GM12892 (cell line): Measurements from ENCODE around the gene RASGRP2.

Experiments used
- DNase-seq: peaks from one replicate; pipeline ENCODE4 v3.0.0; 2011; ENCODE audit not compliant: insufficient read length
- FAIRE-seq: peaks from 2 replicates; lab custom pipeline; 2011; peaks lifted over from hg19 to GRCh38; lab: Jason Lieb, UNC
- POLR2A ChIP-seq: IDR thresholded peaks from 2 replicates; pipeline ENCODE4 v1.6.1; 2011; ENCODE audit warnings: low read depth, low read length, control low read depth
- POLR2AphosphoS5 ChIP-seq: IDR thresholded peaks from 2 replicates; pipeline ENCODE4 v1.6.1; 2011; ENCODE audit warnings: low read depth, low read length, control low read depth
- TAF1 ChIP-seq: IDR thresholded peaks from 2 replicates; pipeline ENCODE4 v1.6.1; 2011; ENCODE audit warnings: low read depth, mild to moderate bottlenecking, control low read depth, low read length, borderline replicate concordance

RASGRP2 gene

DNA sequence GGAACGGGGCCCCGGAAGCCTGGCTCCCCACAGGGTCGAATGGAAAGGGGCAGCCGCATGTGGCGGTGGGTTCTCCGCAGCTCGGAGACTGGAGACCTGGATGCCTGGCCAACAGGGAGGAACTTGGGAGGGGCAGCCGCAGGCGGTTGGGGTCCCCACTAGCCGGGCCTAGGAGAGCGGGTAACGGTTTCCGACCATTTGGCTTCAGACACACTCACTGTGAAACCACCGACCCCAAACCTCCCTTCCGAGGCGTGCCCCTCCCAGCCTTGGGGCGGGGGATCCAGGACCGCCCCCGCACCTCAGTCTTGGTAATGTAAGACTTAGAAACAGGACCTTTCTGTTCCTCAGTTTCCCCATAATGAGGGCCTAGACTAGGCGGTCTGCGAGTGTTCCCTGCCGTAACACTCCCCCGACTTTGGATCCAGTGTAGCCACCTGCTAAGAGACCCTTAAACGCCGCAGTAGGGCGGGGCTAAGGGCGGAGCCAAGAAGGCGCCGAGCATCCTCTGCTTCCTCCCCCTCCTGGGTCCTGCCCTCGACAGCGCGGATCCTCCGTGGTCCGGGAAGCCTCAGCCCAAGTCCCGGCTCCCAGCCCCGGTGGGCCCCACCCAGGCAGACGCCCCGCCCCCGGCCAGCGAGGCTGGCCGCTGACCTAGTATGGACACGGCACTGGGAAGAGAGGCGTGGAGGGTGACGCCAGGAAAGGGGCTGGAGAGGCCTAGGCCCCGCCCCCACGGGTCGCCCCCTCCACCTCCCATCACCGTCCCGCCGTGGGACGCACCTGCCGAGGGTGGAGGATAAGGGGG lies 1.8 kb upstream of the RASGRP2 start:
- TF ChIP-seq TAF1 = no peak
- TF ChIP-seq POLR2A = no peak
- no peak for TF ChIP-seq POLR2AphosphoS5
- peak; percentile 87 for FAIRE-seq
- DNase-seq = peak; percentile 77

DNA sequence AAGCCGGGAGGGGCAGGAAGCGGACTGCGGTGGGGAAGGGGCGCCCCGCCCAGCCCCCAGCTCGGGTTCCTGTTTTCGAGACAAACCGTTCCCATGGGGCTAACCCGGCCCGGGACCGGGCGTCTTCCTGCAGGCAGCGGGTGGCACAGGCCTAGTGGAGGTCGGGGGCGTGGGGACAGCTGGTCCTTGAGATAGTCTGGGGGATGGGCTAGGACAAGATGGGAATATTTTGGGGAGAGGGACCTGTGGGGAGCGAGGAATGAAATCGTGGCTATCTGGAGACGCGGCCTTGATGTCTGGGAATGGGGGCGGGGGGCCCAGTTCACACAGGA lies 1.2 kb upstream of the RASGRP2 start:
- no peak for TF ChIP-seq TAF1
- no peak for TF ChIP-seq POLR2A
- TF ChIP-seq POLR2AphosphoS5 = no peak
- DNase-seq = peak; percentile 61
- peak; percentile 14 for FAIRE-seq

DNA sequence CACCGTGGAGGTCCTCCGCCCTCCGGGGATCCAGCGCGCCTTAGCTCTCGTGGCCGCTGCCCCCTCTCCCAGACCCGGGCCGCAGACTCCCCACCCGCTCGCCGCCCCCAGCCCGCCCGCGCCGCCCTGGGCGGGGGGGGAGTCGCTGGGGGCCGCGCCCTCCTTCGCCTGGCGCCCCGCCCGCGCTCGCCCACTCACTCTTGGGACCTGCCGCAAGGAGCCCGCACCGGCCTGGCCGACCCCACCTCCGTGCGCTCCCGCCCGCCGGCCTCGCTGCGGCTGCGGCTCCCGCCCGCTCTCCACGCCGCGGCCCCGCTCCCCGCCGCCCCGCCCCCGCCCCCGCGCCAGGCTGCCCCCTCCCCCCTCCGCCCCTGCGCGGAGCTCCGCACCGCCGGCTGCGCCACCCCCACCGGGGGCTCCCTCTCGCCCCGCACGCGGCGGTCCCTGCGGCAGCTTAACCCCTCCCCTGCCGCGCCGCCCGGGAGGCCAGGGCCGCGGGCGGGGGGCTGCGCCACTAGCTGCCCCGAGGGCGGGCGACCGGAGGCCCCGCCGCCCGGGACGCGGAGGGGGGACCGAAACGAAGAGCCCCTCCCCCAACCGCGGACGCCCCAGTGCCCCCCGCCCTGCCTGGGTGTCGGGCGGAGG lies 724 bp upstream of the RASGRP2 start:
- TF ChIP-seq POLR2A (no peak), TAF1 (no peak), POLR2AphosphoS5 (no peak)
- no peak for FAIRE-seq
- no peak for DNase-seq

DNA sequence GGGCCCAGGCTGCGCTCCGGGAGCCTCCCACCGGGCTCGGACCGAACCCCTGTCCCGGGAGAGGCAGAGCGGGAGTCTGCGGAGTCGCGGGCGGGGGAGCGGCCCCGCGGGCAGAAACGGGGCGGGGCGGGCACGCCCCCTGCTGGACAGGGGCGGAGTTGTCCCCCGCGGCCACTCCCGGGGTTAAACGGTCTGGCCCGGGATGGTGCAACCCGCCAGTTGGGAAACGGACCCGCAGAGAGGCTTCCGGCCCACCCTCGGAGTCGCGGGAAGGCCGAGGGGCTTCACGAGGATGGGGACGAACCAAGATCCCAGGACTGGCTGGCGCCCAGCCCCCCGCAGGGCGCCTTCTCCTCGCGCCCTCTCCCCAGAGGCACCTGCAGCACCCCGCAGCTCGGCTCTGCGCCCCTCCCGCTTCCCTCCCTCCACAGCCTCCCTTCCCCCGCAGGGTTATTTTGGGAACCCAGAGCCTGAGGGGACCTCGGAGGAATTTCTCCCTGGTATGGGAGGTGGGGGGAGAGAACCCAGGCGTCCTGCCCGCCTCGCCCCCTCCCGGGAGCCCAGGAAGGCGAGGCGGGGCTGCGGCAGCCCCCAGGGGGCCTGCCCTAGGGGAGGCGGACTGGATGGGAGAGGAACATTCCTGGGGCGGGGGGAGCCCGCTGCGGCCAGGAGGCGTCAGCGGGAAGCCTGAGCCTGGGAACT lies 902 bp downstream of the RASGRP2 start:
- DNase-seq = peak; percentile 96
- no peak for TF ChIP-seq POLR2AphosphoS5
- no peak for TF ChIP-seq TAF1
- no peak for TF ChIP-seq POLR2A
- peak; percentile 86 for FAIRE-seq

DNA sequence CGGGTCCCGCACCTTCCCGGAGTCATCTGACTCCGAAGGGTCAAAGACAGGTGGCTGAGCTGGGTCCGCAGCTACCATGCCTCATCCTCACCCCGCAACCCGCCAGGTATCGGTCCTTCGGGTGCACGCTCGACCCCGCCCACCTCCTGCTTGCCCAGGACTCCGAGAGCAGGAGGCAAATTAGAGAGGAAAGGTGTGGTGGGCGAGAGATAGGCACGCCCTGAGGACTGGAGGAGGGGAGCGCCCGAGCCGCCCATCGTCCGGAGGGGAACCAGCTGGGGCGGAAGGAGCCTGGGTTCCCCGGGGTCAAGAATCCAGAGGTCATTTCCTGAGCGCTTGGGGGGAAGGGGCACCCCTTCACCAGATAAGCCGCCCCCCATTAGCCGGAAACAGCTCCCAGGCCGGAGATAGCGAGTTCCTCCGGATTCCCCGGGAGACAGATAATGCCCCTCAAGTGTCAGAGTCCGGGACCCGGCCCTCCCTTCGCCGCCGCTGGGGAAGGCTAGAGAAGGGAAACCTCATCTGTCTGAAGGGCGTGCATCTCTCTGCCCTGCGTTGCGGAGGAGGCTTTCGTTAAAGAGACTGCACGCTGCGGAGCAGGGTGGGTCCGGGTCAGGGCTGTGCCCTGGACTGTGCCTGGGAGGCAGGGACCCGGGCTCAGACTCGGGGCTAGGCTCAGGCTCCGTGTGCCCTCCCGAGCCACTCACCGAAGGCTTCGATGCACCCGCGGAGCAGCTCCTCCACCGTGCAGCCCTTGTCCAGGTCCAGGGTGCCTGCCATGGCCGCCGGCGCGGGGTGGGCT lies 1.7 kb downstream of the RASGRP2 start:
- DNase-seq = no peak
- no peak for FAIRE-seq
- TF ChIP-seq POLR2AphosphoS5 (no peak), TAF1 (no peak), POLR2A (no peak)

DNA sequence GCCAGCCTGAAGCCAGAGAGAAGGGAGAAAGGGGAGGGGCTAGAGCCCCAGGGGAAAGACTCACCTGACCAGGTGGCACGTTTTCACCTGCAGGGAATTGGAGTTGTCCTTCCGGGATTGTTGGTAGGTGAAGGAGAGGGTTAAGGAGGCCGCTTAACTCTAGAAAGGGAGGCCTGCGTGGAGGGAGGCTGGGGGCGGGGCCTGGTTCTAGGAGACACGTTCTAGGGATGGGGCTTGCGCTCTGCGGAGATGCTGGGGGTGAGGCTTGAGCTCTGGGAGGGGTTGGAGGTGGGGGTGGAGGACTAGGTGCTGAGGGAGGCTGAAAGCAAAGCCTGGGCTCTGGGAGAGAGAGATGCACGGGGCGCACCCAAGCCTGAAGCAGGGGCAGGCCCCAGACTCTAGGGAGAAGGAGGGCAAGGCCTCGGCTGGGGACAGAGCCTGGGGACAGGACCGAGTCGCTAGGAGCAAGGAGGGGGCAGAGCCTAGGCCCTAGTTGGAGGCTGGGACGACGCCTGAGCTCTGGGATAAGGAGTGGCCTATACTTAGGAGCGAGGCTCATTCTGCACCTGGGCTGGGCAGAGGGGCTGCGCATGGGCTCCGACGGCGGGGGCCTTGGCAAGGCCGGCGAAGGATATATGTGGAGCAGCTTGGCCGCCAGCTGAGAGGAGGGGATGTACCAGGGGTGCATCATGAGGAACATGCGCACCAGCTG lies 2.4 kb downstream of the RASGRP2 start:
- FAIRE-seq = no peak
- TF ChIP-seq POLR2A (no peak), TAF1 (no peak)
- DNase-seq = no peak

DNA sequence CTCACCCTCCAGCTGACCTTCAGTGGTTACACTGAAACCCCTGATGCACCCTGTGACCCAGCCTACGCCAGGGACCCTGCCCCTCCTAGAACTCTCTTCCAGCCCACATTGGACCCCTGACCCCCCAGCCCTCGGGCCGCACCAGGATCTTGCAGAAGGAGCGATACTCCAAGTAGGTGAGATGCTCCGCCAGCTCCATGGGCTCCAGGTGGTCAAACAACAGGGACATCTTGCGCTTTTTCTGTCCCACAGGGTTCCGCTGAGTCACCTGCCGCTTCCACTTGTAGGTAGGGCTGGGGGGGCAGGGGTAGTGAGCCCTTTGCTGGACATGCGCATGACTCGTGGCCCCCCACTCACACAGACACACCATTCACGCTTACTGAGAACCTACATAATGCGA lies 4.1 kb downstream of the RASGRP2 start:
- DNase-seq (no peak), FAIRE-seq (no peak)
- no peak for TF ChIP-seq POLR2AphosphoS5
- no peak for TF ChIP-seq POLR2A
- TF ChIP-seq TAF1 = no peak

DNA sequence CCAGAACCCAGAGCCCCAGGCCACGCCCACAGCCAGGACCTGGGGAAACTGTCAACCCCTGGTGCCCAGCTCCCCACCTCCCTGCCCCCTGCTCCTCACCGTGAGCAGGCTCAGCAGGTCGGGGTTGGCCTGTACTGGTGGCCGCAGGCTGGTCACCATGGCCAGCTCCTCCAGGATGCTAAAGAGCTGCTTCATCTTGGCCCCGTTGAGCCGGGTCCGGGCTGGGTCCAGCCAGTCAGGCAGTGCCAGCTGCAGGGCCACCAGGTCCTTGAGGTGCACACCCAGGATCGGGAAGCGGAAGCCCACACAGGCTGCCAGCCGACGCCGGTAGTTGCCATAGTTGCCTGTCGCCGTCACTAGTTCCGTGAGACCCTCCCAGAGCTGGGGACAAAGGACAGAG lies 7.3 kb downstream of the RASGRP2 start:
- DNase-seq = no peak
- TF ChIP-seq POLR2AphosphoS5 (no peak), TAF1 (no peak), POLR2A (no peak)
- no peak for FAIRE-seq

DNA sequence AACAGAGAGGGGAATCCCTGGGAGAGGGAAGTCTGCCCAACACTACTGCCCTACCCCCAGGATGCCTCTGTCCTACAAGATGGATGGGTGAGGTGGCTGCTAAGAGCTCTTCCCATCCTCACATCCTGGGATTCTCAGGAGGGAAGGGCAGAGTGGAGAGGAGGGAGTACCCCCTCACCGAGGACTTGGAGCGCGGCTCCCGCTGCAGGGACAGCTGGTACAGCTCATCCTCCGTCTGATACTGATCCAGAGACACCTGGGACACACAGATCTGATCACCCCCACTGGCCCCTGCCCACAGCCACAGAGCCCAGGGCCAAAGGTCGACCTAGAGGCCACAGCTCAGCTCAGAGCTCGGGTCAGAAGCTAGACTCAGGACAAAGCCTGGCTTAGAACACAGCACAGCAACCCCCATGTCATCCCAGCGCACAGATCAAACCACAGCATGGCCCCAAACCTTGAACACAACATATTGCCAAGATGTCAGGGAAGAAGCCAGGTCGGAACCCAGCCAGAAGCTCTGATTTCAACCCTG lies 8.2 kb downstream of the RASGRP2 start:
- peak; percentile 21 for FAIRE-seq
- no peak for DNase-seq
- TF ChIP-seq TAF1 (no peak), POLR2A (no peak), POLR2AphosphoS5 (no peak)
